GM19467 (cell line): Measurements from ENCODE around the gene DLG5.

Experiments
- ATAC-seq: cut with Tn5 transposase; IDR thresholded peaks from one replicate; pipeline ENCODE4 v1.9.1; 2021; ENCODE audit warnings: mild to moderate bottlenecking, moderate library complexity; ENCODE audit not compliant: unreplicated experiment

DLG5 gene

GRCh38 chr10:77872151-77872946 is 54.2 kb downstream of the DLG5 start:
- ATAC-seq = no peak

DNA sequence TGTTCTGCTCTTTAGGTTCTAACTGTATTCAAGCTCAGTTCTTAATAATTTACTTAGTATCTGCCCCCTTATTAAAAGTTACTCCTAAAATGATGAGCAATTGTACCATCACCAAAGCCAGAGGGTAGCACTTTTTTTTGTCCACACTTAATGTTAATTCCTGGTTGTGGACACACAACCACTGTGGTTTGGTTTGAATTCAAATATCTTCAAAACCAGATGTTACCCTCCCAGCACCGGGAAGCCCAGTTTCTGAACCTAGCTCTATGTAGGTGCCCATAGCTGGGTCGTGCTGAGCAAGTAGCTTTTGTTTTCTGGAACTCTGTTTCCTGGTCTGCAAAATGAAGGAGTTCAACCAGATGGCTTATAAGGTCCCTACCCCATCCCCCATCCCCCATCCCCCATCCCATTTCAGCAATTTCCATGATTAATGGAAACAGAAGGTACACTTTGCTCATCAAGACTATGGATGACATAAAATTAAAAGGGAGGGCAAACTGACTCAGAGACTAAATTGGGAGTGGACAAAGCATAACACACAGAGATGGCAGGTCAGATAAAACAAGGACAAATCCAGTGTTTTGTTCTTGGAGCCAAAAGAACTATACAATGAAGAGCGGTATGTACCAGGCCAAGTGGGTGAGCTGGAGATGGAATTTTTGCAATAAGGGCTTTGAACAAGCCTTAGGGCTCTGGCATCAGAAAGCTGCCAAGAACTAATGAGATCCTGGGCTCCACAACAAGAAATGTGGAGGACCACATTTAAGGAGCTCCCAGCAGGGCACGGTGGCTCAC is 56.7 kb downstream of the DLG5 start:
- ATAC-seq = no peak

DNA sequence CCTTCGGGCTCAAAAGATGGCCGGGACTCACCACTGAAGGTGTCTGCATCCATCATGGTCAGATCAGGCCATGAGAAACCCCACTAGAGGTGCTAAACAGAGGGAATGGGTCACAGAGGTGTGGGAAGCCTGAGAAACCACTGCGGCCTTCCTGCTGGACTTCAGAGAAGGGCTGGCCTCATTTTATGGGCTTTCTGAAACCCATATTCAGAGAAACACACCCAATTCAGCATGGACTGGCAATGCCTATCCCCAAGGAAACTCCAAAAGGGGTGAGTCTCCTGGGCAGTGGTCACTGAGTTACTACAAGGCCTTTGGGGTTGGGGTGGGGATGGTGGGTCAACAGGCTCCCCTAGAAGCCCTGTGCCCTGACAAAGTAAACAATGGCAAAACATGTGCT is 58.0 kb downstream of the DLG5 start:
- ATAC-seq = no peak

- no peak for ATAC-seq
These were observed 59.3 kb downstream of the DLG5 start for GRCh38 chr10:77867124-77867719.

GRCh38 chr10:77866598-77866997 is 60.0 kb downstream of the DLG5 start:
- ATAC-seq = no peak

GRCh38 chr10:77865580-77866324 is 60.8 kb downstream of the DLG5 start:
- no peak for ATAC-seq

DNA sequence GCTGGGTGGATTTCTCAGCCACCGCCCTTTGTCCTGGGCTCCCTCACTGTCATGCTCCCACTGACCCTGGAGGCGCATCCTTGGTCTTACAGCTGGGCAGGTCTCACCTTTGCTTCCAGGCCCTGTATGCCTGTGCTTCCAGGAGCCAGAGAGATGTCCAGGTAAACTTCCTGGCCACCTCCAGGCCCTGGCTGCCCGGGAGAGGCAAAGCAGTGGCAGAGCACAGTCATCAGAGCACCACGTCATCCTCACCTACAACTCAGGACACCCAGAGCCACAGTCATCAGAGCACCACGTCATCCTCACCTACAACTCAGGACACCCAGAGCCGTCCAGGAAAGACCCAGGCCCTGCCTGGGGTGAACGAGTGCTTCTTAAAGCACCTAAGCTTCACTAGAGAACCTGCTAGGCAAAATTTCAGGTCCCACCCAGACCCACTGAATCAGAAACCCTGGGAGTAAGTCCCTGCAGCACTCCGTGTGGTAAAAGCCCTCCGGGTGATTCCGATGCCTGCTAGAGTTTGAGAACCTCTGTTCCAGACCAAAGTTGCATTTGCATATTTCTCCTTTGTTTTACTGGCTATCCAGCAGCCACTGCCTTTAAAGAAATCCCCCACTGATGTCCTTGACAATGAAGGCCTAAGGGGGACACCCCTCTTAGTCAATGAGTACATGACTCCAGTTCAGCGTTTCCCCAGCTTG is 62.3 kb downstream of the DLG5 start:
- ATAC-seq = no peak

GRCh38 chr10:77863446-77863845 is 63.1 kb downstream of the DLG5 start:
- ATAC-seq = no peak

GRCh38 chr10:77862595-77862994 is 64.0 kb downstream of the DLG5 start:
- no peak for ATAC-seq

DNA sequence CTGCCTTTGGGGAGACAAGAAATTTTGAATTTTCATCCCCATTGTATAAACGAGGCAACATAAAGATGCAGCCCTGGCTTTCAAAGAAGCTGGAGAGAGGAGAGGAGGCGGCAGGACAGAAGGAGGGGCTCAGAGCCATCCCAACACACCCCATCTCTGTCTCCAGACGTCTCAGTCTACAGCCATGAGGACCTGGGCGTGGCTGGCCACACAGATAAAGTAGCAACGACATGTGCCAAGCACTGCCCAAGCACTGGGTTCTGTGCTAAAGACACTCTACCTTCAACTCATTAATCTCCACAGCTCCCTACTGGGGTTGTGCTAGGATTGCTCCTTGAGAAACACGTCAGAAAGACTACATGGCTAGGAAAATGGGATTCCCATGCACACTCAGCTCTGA is 65.2 kb downstream of the DLG5 start:
- ATAC-seq = no peak

DNA sequence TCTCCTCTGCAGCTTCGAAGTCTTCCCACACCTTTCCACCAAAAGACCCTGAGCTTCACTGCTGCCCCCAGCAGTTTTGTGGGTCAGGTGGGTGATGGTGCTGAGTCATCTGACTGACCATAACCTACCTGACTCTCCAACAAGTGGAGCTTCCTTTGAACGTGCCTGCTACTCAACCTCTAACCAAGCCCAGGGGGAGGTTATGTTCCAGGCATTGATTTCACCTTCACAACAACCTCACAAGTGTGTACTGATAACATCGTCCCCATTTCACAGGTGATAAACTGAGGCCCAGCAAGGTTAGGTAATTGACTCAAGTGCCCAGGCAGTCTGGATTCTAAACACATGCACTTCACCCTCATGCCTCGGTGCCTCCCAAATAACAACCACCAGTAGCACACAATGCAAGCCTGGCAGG is 66.7 kb downstream of the DLG5 start:
- no peak for ATAC-seq

GRCh38 chr10:77859200-77859864 is 67.2 kb downstream of the DLG5 start:
- no peak for ATAC-seq

DNA sequence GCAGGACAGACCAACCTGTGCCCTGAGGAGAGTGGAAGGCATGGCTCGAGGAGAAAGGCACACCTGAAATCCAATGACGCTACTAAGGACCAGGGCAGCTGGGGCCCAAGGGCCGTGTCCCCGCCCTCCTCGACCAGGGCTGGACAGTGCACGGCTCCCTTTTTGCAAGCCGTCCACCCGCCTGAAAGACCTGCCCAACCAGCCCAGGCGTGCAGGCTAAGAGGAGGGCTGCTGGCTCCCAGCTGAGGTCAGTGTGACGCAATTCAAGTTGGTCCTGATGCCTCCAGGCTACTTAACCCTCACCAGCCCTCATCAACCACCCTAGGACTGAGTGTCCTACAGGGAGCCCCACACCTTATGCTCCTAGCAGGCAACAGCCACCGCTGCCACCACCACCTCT is 69.3 kb downstream of the DLG5 start:
- no peak for ATAC-seq

GRCh38 chr10:77856566-77856965 is 70.0 kb downstream of the DLG5 start:
- no peak for ATAC-seq

DNA sequence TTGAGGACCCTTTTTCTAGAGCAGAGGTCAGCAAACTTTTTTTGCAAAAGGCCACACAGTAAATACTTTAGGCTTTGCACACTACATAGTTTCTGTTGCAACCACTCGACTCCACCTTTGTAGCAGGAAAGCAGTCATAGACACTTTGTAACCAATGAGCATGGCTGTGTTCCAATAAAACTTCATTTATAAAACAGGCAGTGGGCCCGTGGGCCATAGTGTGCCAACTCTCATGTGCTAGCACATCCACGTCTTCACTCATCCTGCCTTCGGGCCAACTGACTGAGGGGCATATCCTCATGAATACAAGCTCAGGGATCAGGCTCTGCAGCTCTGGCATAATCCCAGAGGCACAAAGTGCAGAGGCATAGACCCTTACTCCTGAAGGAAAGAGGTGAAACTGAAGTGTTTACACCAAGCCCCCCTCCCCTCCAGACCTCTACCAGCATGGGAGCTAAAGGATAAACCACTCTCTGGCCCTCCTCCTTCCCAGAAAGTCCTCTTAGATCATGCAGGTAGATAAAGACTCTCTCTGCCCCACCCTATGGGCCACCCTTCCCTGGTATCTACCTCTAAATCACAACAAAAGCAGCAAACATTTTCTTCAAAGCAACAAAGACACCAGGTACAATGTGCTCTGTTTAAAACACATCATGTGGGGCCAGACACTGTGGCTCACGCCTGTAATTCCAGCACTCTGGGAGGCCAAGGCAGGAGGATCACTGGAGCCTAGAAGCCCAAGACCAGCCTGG is 71.0 kb downstream of the DLG5 start:
- no peak for ATAC-seq

DNA sequence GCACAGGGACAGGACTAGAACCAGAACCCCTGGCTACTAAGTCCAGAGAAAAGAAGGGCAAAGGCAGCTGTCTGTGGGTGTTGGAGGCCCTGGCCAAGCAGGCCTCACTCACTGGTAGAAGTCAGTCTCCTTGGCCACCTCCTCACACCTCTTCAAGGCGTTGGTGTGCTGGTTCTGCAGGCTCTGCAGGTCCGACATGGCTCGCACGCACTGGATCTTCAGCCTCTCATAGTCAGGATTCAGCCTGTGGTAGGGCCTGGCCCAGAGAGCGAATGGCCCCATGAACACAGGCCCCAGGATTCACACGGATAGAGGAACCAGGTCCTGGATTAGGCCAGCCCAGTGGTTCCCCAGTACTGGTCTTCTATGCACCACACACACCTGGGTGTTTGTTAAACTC is 72.4 kb downstream of the DLG5 start:
- no peak for ATAC-seq

DNA sequence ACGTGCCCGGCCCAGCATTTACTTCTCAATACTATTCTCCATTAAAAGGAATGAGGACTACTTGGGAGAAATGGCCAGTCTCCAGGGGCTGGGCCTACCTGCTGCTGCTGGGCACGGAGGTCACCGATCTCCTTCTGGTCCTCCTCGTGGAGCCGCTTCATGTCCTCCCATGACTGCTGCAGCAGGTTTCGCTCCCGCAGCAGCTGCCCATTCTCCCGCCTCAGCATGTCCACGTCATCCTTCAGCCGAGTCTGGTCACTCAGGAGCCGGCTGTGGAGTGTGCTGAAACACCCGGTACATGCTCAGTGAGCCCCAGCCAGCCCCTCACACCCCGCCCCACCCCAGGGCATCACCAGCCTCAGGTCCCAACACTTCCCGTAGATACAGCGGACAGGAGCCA is 73.3 kb downstream of the DLG5 start:
- no peak for ATAC-seq

- ATAC-seq = no peak
These were observed 75.8 kb downstream of the DLG5 start for GRCh38 chr10:77850620-77851231.
